Right lobe of liver (tissue), 4 donors: ENCODE measurements around the gene CHD2.

ENCODE experiments used
- POLR2A ChIP-seq: fragments of 450-650 bp; IDR thresholded peaks from one replicate; pipeline ENCODE4 v1.6.1; 2017; ENCODE audit warnings: antibody characterized with exemption, mild to moderate bottlenecking
- TF ChIP-seq, protein P1 (sequence below), 4 donors: fragments of 200-600 bp in 3 of 4; fragments of 450-650 bp in 1 of 4; IDR thresholded peaks; one replicate each; pipeline versions ENCODE4 v1.5.1 to v1.8.0; 2016 to 2022; ENCODE audit warnings: antibody characterized with exemption in 4 of 4, mild to moderate bottlenecking in 2 of 4
- donor health status: DM: no; HTN: no; CAD: no.
- donor health status: DM: no; HTN: no; CAD: no.
- donor health status: DM: no; HTN: yes; CAD: no.

DNA sequence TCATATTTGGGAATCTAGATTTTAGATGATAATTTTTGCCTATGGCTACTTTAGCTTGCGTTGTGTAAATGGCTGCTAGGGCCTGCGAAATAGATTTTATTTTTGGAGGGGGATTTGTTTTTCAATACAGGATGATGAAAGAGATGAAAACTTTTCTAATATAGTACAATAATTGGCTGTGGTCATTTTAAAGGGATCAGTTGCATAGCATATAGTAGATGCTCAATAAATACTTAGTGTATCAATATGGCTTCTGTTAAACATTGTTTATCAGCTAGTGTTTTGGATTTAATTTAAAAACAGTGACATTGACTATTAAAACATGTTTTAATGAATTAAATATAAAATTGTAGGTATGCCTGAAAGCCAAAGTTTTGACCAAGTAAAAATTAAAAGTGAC is 6.9 kb upstream of the CHD2 start:
- TF ChIP-seq POLR2A = no peak
- TF ChIP-seq, protein P1, sequence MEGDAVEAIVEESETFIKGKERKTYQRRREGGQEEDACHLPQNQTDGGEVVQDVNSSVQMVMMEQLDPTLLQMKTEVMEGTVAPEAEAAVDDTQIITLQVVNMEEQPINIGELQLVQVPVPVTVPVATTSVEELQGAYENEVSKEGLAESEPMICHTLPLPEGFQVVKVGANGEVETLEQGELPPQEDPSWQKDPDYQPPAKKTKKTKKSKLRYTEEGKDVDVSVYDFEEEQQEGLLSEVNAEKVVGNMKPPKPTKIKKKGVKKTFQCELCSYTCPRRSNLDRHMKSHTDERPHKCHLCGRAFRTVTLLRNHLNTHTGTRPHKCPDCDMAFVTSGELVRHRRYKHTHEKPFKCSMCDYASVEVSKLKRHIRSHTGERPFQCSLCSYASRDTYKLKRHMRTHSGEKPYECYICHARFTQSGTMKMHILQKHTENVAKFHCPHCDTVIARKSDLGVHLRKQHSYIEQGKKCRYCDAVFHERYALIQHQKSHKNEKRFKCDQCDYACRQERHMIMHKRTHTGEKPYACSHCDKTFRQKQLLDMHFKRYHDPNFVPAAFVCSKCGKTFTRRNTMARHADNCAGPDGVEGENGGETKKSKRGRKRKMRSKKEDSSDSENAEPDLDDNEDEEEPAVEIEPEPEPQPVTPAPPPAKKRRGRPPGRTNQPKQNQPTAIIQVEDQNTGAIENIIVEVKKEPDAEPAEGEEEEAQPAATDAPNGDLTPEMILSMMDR (IDR thresholded peaks at IDR 0.05) = no peak
